Measurements from ENCODE around the gene PRKCG. TPM values are rescaled to one million over a fixed set of nuclear protein-coding genes. Genes with fewer than 3 reads are reported as not detected.

PRKCG gene
- total RNA-seq, 4 donors from 2014 or later: not detected

GRCh38 chr19:53874606-53874990, 7.4 kb upstream of the PRKCG start:
- peaks cover 10 to 70% (median 13%) of the 10 kb centered on the region in 3 donors for H3K4me1 ChIP-seq
- intact Hi-C loops (cut with DNase I): no loop called here
- DNase-seq: no peak
- no peaks in the 10 kb centered on the region for H3K9me3 ChIP-seq
- peaks cover 0 to 11% (median 0%) of the 10 kb centered on the region in 4 donors for H3K27me3 ChIP-seq
- 66 to 80% methylated on average over 3 to 6 of the region's 6 CpGs for WGBS, 2 donors
- H3K27ac ChIP-seq: no peak overlapping the region
- no peak overlapping the region for H3K4me3 ChIP-seq
- peaks cover 8 to 38% (median 9%) of the 10 kb centered on the region in 3 donors for H3K36me3 ChIP-seq
- no peak for TF ChIP-seq POLR2A (IDR thresholded peaks at IDR 0.05)
- no peak for TF ChIP-seq CTCF (IDR thresholded peaks at IDR 0.05)

GRCh38 chr19:53875602-53876325, 6.2 kb upstream of the PRKCG start:
- intact Hi-C loops (cut with DNase I): no loop called here
- Histone ChIP-seq H3K4me3 (no peak overlapping the region), H3K36me3 (peaks cover 8 to 38% (median 9%) of the 10 kb centered on the region in 3 donors), H3K4me1 (peaks cover 7 to 62% (median 7%) of the 10 kb centered on the region in 3 donors), H3K27ac (no peak overlapping the region), H3K27me3 (peaks cover 0 to 21% (median 0%) of the 10 kb centered on the region in 4 donors), H3K9me3 (no peaks in the 10 kb centered on the region)
- TF ChIP-seq CTCF (IDR thresholded peaks at IDR 0.05) (no peak), POLR2A (IDR thresholded peaks at IDR 0.05) (no peak)
- DNase-seq: no peak
- 79 to 83% methylated on average over 15 to 17 of the region's 17 CpGs for WGBS, 2 donors

- intact Hi-C loops (cut with DNase I): no loop called here
- 86 to 89% methylated on average over 5 of the region's 6 CpGs for whole genome bisulfite sequencing, 2 donors
- H3K36me3 ChIP-seq: peaks cover 8 to 38% (median 9%) of the 10 kb centered on the region in 3 donors
- no peak overlapping the region for H3K27ac ChIP-seq
- TF ChIP-seq POLR2A (IDR thresholded peaks at IDR 0.05): no peak
- TF ChIP-seq CTCF (IDR thresholded peaks at IDR 0.05): no peak
- no peak for DNase-seq
- H3K9me3 ChIP-seq: no peaks in the 10 kb centered on the region
- peaks cover 5 to 60% (median 6%) of the 10 kb centered on the region in 3 donors for H3K4me1 ChIP-seq
- H3K27me3 ChIP-seq: peaks cover 0 to 29% (median under 1%) of the 10 kb centered on the region in 4 donors
- H3K4me3 ChIP-seq: no peak overlapping the region
These were observed 5.3 kb upstream of the PRKCG start for GRCh38 chr19:53876651-53877224.

- 67 to 73% methylated on average over 10 of the region's 10 CpGs for WGBS, 2 donors
- no peak overlapping the region for H3K4me3 ChIP-seq
- TF ChIP-seq POLR2A (IDR thresholded peaks at IDR 0.05): no peak
- no peak for TF ChIP-seq CTCF (IDR thresholded peaks at IDR 0.05)
- DNase-seq: no peak
- intact Hi-C loops (cut with DNase I): no loop called here
- H3K4me1 ChIP-seq: peaks cover 11 to 60% (median 12%) of the 10 kb centered on the region in 3 donors
- peaks cover 0 to 35% (median 4%) of the 10 kb centered on the region in 4 donors for H3K27me3 ChIP-seq
- peaks cover 8 to 36% (median 9%) of the 10 kb centered on the region in 3 donors for H3K36me3 ChIP-seq
- H3K27ac ChIP-seq: no peak overlapping the region
- H3K9me3 ChIP-seq: no peaks in the 10 kb centered on the region
These were observed 4.6 kb upstream of the PRKCG start for GRCh38 chr19:53877361-53877766.

- H3K27me3 ChIP-seq: peaks cover 0 to 49% (median 16%) of the 10 kb centered on the region in 4 donors
- intact Hi-C loops (cut with DNase I): no loop called here
- peak overlapping the region; percentile 29 to 65 (median 48) for H3K4me3 ChIP-seq
- TF ChIP-seq POLR2A (IDR thresholded peaks at IDR 0.05) (no peak), CTCF (IDR thresholded peaks at IDR 0.05) (no peak)
- peaks cover 5 to 22% (median 6%) of the 10 kb centered on the region in 3 donors for H3K36me3 ChIP-seq
- no peaks in the 10 kb centered on the region for H3K9me3 ChIP-seq
- DNase-seq: no peak
- 42% methylated on average over 12 of the region's 12 CpGs for WGBS, 2 donors
- H3K4me1 ChIP-seq: peaks cover 12 to 63% (median 15%) of the 10 kb centered on the region in 3 donors
- H3K27ac ChIP-seq: no peak overlapping the region
These were observed 3.2 kb upstream of the PRKCG start for GRCh38 chr19:53878776-53879139.

Measured in esophagus squamous epithelium (tissue), 5 donors.